ENCODE data around the gene USP12. TPM values are rescaled to one million over a fixed set of nuclear protein-coding genes. Genes with fewer than 3 reads are reported as not detected.
A peak's percentile ranks its signal among the peaks of the same experiment; 100 is the strongest.
"Not testable (repeated sequence)": the region's sequence is repeated elsewhere in the genome, so short reads cannot be mapped to it uniquely, and the experiment has no call there.

USP12 gene
- polyA plus RNA-seq, 1 donor, result 21.5 TPM

GRCh38 chr13:27151798-27152599 lies 19.6 kb downstream of the USP12 start:
- DNase-seq (ENCODE audit: low read depth), result no peak

DNA sequence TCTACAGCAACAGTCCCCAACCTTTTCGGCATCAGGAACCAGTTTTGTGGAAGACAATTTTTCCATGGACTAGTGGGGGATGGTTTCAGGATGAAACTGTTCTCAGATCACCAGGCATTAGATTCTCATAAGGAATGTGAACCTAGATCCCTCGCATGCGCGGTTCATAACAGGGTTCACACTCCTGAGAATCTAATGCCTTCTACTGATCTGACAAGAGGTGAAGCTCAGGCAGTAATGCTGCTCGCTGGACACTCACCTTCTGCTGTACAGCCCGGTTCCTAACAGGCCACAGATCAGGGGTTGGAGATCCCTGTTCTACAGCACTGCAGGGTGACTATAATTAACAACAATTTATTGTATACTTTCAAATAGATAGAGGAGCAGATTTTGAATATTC lies 21.9 kb downstream of the USP12 start:
- no peak for DNase-seq (ENCODE audit: low read depth)

GRCh38 chr13:27148900-27149299 lies 22.7 kb downstream of the USP12 start:
- DNase-seq (ENCODE audit: low read depth), result no peak

DNA sequence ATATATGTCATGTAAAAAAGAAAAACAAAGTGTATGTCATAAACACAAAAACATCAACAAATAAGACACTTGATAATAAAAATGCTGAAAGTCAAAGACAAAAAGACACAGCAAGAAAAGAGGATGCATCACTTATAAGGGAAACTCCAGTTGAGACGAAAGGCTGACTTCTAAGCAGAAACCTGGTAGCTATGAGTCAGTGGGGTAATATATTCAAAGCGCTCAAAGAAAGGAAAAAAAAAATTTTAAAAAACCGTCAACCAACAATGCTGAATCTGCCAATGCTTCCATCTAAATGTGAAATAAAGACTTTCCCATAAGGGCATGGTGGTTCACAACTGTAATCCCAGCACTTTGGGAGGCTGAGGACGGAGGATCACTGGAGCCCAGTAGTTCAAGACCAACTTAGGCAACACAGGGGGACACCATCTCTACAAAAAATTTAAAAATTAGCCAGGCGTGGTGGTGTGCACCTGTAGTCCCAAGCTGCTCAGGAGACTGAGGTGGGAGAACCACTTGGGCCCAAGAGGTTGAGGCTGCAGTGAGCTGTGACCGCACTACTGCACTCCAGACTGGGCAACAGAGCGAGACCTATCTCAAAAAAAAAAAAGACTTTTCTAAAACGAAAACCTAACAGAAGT lies 24.0 kb downstream of the USP12 start:
- DNase-seq (ENCODE audit: low read depth), result no peak

- DNase-seq (ENCODE audit: low read depth), result no peak
Observed at GRCh38 chr13:27141746-27142145, 29.9 kb downstream of the USP12 start.

DNA sequence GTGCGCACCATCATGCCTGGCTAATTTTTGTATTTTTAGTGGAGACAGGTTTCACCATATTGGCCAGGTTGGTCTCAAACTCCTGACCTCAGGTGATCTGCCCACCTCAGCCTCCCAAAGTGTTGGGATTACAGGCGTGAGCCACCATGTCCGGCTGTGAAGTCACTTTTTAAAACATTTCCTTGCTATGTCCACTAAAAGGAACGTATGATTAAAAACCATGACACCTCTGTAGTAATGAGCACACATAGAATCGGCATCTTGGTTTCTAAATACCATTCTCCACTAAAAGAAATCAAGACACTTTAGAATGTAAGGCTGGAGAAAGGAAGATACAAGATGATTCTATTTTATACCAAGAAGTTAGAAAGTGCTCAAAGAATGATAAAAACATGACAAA lies 30.5 kb downstream of the USP12 start:
- not testable (repeated sequence) for DNase-seq (ENCODE audit: low read depth)

DNA sequence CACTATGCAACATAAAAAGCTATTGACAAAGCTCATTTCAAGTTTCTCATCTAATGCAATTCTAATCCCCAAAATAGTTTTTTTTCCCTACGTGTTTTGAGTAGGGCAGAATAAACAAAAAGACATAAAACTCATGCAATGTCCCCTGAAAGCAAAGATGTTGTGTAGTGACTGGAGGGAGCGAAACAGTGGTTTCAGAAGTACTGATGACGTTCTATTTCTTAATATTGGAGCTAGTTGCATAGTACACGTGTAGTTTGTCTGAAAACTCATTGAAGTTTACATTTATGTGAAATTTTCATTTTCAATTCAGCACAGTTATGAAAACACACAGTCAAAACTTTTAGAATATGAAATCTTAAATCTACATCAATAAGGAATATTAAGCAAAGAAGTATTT lies 31.6 kb downstream of the USP12 start:
- no peak for DNase-seq (ENCODE audit: low read depth)

GRCh38 chr13:27139565-27139964 lies 32.0 kb downstream of the USP12 start:
- DNase-seq (ENCODE audit: low read depth), result no peak

DNA sequence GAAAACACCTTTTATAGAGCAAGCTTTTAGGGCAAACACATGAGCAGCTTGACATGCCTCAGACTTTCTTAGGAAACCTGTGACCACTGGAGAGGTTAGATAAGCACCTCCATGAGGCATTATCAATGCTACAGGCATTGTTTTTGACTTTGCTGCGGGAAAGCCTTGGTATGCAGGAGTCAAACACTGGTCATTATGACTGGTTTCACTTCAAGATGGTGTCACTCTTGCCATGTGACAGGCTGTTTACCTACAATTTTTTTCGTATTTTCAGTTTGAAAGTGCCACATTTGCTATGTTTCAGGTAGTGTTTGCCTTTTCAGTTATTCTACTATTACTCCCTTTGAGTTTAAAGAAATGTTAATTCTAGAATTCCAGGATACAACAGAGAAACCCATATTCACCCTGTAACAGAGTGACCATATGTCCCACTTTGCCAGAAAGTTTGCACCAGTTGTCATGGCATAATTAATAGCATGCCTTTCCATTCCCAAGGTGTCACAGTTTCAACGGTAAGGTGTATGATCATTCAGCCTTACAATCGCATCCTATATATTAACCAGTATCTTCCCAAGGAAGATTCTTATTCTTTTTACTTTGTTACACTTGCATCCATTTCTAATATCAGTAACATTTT lies 33.0 kb downstream of the USP12 start:
- DNase-seq (ENCODE audit: low read depth), result no peak

GRCh38 chr13:27137759-27138158 lies 33.9 kb downstream of the USP12 start:
- DNase-seq (ENCODE audit: low read depth), result peak; percentile 6

- no peak for DNase-seq (ENCODE audit: low read depth)
Observed at GRCh38 chr13:27135023-27135422, 36.6 kb downstream of the USP12 start.

DNA sequence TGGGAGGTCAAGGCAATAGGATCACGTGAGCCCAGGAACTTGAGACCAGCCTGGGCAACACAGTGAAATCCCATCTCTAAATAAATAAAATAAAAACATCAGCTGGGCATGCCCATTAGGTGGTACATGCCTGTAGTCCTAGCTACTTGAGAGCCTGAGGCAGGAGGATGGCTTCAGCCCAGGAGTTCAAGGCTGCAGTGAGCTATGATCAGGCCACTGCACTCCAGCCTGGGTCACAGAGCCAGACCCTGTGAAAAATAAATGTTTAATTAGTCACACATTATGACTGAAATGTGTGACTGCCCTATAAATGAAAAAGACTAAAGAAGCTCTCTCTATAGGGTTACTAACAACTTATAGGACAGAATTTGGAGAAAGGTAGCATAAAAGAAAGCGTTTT lies 37.7 kb downstream of the USP12 start:
- DNase-seq (ENCODE audit: low read depth), result no peak

GRCh38 chr13:27132538-27132937 lies 39.1 kb downstream of the USP12 start:
- no peak for DNase-seq (ENCODE audit: low read depth)

- DNase-seq (ENCODE audit: low read depth), result no peak
Observed at GRCh38 chr13:27131906-27132305, 39.7 kb downstream of the USP12 start.

GRCh38 chr13:27130979-27131623 lies 40.5 kb downstream of the USP12 start:
- no peak for DNase-seq (ENCODE audit: low read depth)

- DNase-seq (ENCODE audit: low read depth), result no peak
Observed at GRCh38 chr13:27130223-27130978, 41.2 kb downstream of the USP12 start.

- no peak for DNase-seq (ENCODE audit: low read depth)
Observed at GRCh38 chr13:27128825-27129627, 42.6 kb downstream of the USP12 start.

GRCh38 chr13:27126859-27127258 lies 44.8 kb downstream of the USP12 start:
- DNase-seq (ENCODE audit: low read depth), result no peak

GRCh38 chr13:27125357-27126282 lies 46.0 kb downstream of the USP12 start:
- DNase-seq (ENCODE audit: low read depth), result no peak

GRCh38 chr13:27124571-27124970 lies 47.0 kb downstream of the USP12 start:
- DNase-seq (ENCODE audit: low read depth), result no peak

Measured in forelimb muscle (tissue), 1 donor.